ENCODE results near the gene GNG14.
"Not testable (repeated sequence)": the region's sequence is repeated elsewhere in the genome, so short reads cannot be mapped to it uniquely, and the experiment has no call there.

The GNG14 gene

GRCh38 chr19:12696366-12697335, 8.9 kb downstream of the GNG14 start, which contains the start of gene FBXW9:
Gene FBXW9 (minus strand): TSS chr19:12696631. CDS start chr19:12696581, 50 bp downstream.
- peak; percentile 99 for DNase-seq (ENCODE audit: low spot score)

GRCh38 chr19:12697425-12697824, 9.6 kb downstream of the GNG14 start:
- DNase-seq (ENCODE audit: low spot score) = not testable (repeated sequence)

- DNase-seq (ENCODE audit: low spot score) = no peak
Measured at GRCh38 chr19:12698138-12698537, 10.3 kb downstream of the GNG14 start.

- no peak for DNase-seq (ENCODE audit: low spot score)
Measured at GRCh38 chr19:12701596-12702282, 13.9 kb downstream of the GNG14 start.

- DNase-seq (ENCODE audit: low spot score) = peak; percentile 92
Measured at GRCh38 chr19:12703046-12703445, 15.2 kb downstream of the GNG14 start.

- DNase-seq (ENCODE audit: low spot score) = no peak
Measured at GRCh38 chr19:12705169-12705568, 17.4 kb downstream of the GNG14 start.

GRCh38 chr19:12705654-12706331, 18.0 kb downstream of the GNG14 start:
- no peak for DNase-seq (ENCODE audit: low spot score)

- DNase-seq (ENCODE audit: low spot score) = no peak
Measured at GRCh38 chr19:12706332-12706718, 18.5 kb downstream of the GNG14 start.

- DNase-seq (ENCODE audit: low spot score) = no peak
Measured at GRCh38 chr19:12708641-12709040, 20.8 kb downstream of the GNG14 start.

- DNase-seq (ENCODE audit: low spot score) = no peak
Measured at GRCh38 chr19:12711187-12711586, 23.4 kb downstream of the GNG14 start.

- not testable (repeated sequence) for DNase-seq (ENCODE audit: low spot score)
Measured at GRCh38 chr19:12712077-12712476, 24.3 kb downstream of the GNG14 start.

- not testable (repeated sequence) for DNase-seq (ENCODE audit: low spot score)
Measured at GRCh38 chr19:12713304-12713703, 25.5 kb downstream of the GNG14 start.

- no peak for DNase-seq (ENCODE audit: low spot score)
Measured at GRCh38 chr19:12715102-12715501, 27.3 kb downstream of the GNG14 start.

- DNase-seq (ENCODE audit: low spot score) = no peak
Measured at GRCh38 chr19:12715929-12716328, 28.1 kb downstream of the GNG14 start.

GRCh38 chr19:12720296-12720695, 32.5 kb downstream of the GNG14 start:
- DNase-seq (ENCODE audit: low spot score) = no peak

GRCh38 chr19:12720851-12721655, 33.3 kb downstream of the GNG14 start:
- no peak for DNase-seq (ENCODE audit: low spot score)

GRCh38 chr19:12721656-12722565, 34.1 kb downstream of the GNG14 start:
- DNase-seq (ENCODE audit: low spot score) = peak; percentile 87

- DNase-seq (ENCODE audit: low spot score) = peak; percentile 94
Measured at GRCh38 chr19:12722566-12723380, 35.0 kb downstream of the GNG14 start.

GRCh38 chr19:12723381-12723640, 35.5 kb downstream of the GNG14 start:
- no peak for DNase-seq (ENCODE audit: low spot score)
